AG10803 (cell line): ENCODE data around the gene FYN.
A peak's percentile ranks its signal among the peaks of the same experiment; 100 is the strongest.

ENCODE experiments used
- DNase-seq: peaks from one replicate; pipeline ENCODE4 v3.0.0; 2010; ENCODE audit warnings: low read depth
- H3K4me3 ChIP-seq: 2 replicates; pipeline ENCODE4 v1.5.1; 2011; ENCODE audit warnings: mild to moderate bottlenecking, low read length, control low read depth
- TF ChIP-seq, protein P1 (sequence below): conservative IDR thresholded peaks from 2 replicates; pipeline ENCODE4 v1.5.1; 2011; ENCODE audit warnings: mild to moderate bottlenecking, low read length, control low read depth, inconsistent platforms

Gene FYN

DNA sequence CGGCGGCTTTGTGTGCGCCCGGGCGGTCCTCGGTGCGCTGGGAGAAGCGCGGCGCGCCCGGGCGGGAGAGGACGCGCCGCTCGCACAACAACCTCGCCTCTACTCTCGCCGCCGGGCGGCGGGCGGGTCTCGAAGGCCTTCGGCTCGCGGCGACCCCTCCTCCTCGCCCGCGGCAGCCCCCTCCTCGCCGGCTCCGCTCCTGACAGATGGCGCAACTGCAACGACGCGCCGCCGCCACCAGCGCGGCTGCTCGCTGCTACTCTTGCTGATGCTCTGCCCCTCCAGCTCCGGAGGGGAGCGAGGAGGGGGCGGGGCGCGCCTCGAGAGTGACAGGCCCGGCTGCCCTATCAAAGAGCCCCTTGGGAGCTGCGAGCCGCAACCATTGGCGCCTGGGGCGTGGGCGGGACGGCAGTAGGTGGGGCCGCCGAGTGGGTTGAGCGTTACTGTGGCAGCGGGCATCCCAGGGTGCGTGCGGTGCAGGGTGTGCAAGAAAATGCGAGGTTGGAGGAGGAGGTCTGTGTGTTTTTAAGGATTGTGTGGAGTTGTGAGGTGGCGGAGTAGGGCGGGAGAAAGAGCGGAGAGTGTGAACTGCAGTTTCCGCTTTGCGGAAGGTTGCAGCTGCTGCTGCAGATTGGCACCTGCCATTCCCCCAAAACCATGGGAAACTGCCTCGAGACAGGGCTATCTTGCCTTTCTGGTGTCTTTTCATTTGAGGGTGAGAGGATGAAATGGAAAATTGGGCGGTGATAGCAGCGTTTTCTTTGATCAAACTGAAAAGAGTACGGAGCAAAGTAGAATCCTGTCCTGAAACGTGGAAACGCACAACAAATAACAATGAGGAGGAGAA is at the start of gene FYN:
Gene FYN (minus strand): TSS at position 275 of the 847 bp plus-strand sequence. CDS start 153,401 bp downstream, outside the sequence.
- peak; percentile 95 for DNase-seq
- TF ChIP-seq, protein P1, sequence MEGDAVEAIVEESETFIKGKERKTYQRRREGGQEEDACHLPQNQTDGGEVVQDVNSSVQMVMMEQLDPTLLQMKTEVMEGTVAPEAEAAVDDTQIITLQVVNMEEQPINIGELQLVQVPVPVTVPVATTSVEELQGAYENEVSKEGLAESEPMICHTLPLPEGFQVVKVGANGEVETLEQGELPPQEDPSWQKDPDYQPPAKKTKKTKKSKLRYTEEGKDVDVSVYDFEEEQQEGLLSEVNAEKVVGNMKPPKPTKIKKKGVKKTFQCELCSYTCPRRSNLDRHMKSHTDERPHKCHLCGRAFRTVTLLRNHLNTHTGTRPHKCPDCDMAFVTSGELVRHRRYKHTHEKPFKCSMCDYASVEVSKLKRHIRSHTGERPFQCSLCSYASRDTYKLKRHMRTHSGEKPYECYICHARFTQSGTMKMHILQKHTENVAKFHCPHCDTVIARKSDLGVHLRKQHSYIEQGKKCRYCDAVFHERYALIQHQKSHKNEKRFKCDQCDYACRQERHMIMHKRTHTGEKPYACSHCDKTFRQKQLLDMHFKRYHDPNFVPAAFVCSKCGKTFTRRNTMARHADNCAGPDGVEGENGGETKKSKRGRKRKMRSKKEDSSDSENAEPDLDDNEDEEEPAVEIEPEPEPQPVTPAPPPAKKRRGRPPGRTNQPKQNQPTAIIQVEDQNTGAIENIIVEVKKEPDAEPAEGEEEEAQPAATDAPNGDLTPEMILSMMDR: peak; percentile 30
- H3K4me3 ChIP-seq: peak within 1 kb of the TSS; percentile 85

DNA sequence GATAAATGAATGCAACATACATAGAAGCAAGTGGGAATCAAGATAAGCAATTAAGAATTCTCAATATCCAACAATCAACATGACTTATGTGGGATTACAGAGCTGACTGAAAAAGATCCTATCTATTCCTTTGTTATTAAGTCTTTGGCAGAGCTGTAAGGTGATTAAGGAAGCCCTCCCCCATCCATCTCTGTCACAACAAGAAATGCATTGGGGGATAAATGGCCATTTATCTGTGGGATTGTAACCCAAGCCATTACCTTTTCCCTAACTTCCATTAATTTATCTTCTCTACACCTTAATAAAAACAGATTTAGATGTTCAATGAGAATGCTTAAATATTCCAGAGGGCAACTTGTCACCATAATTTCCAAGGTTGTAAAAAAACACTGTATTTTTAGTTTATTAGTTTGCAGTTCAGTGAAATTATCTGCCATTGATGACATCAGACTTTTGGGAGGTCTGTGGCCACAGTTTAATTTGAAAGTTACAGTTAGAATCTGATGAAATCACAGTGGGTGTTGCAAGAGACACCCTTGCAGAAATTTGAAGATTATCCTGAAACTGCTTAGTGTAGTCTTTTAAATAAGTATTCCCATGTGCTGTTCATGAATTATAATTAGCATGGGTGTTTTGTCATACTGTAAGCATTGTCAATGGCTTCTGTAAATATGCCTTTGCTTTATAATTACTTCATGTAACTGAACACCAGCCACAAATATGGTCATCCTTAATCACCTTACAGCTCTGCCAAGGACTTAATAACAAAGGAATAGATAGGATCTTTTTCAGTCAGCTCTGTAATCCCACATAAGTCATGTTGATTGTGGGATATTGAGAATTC is 49.4 kb upstream of the FYN start:
- H3K4me3 ChIP-seq: no peak overlapping the region
- peak; percentile 88 for DNase-seq
- TF ChIP-seq, protein P1: no peak

DNA sequence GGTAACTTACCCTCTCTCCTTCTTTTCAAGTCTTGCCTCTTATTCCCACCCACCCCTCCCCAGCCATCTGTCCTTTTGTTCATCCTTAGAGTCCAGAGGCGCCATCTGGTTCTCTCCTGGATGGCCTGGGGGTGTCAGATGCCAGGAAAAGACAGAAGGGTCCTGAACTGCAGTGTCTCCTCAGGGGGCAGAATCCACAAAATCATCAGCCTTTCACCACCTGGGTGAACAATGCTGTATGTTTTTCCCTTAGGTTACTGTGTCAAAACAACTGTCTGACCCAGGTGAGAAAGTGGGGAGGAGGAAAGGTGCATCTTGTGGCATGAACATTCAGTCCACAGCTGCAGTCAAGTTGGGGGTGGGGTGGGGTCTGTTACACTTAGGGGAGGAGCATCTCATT is 47.9 kb upstream of the FYN start:
- DNase-seq: no peak
- TF ChIP-seq, protein P1: no peak
- H3K4me3 ChIP-seq: no peak overlapping the region

DNA sequence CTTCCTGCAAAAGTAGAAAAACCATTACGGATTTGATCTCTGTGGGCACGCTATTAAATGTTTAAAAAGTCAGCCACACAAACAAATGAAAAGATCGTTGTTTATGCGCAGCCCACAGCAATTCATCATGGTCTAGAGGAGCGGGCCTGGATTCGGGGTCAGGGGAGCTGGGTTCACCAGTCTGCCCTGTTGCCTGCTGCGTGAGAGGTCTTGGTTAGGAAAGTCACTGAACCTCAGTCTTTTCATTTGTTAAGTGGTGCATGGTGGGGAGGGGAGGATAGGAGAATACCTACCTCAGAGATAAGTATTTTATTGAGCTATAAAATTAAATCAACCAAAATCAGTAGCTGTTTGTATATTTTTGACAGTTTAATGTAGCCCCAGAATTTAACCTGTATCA is 47.3 kb upstream of the FYN start:
- TF ChIP-seq, protein P1: no peak
- no peak overlapping the region for H3K4me3 ChIP-seq
- DNase-seq: no peak

DNA sequence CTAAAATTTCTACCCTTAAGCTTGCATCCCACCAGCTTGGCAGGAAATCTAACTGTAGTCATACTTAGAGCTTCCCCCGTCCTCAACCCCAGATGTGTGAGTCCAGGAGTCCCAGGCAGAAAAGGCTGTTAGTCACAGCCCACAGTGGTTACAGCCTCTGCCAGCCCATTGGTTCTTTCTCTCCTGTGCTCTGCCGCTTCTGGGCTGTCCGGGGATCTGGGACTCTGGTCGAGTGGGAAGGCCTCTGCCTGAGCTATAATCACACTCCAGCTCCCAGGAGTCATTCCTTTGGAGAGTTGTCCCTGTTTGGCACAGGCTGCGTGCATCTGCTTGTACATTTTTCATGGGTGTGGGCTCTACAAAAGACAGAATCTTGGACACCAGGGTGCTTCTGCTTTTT is 45.6 kb upstream of the FYN start:
- TF ChIP-seq, protein P1: no peak
- H3K4me3 ChIP-seq: no peak overlapping the region
- DNase-seq: peak; percentile 93

DNA sequence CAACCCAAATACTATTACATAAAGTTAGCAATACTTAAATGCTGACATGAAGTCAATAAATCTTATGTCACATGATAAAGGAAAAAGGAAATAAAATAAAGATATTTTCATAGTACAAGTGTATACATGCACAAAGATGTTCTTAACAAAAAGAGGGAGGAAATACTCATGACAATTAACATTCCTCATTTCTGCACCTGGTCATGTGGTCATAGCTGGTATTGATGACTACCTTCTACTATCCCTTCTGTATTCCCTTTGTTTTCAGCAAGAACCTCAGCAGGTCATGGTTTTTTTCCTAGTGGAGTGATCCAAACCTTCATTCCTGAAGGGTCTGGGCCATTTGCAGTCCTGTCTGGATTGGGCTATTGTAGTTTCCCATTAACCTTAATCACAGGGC is 43.5 kb upstream of the FYN start:
- TF ChIP-seq, protein P1: no peak
- no peak overlapping the region for H3K4me3 ChIP-seq
- DNase-seq: no peak
